NCI-H69 (cell line): Measurements from ENCODE around the gene MORN5.

Experiments used
- DNase-seq: peaks from one replicate; lab custom pipeline; 2025; lab: John Stamatoyannopoulos, UW

MORN5 gene

GRCh38 chr9:122143296-122143695 lies 16.4 kb upstream of the MORN5 start:
- no peak for DNase-seq

GRCh38 chr9:122143876-122144405 lies 15.8 kb upstream of the MORN5 start:
- DNase-seq, result no peak

- DNase-seq, result peak; percentile 10
Measured at GRCh38 chr9:122144836-122145591, 14.7 kb upstream of the MORN5 start.

- no peak for DNase-seq
Measured at GRCh38 chr9:122145592-122145863, 14.2 kb upstream of the MORN5 start.

GRCh38 chr9:122151267-122151828 lies 8.4 kb upstream of the MORN5 start:
- no peak for DNase-seq

GRCh38 chr9:122155796-122156195 lies 3.9 kb upstream of the MORN5 start:
- no peak for DNase-seq

- peak; percentile 51 for DNase-seq
Measured at GRCh38 chr9:122158202-122158601, 1.5 kb upstream of the MORN5 start.

- no peak for DNase-seq
Measured at GRCh38 chr9:122159925-122160246, 178 bp downstream of the MORN5 start.

- no peak for DNase-seq
Measured at GRCh38 chr9:122162415-122162814, 2.7 kb downstream of the MORN5 start.

GRCh38 chr9:122164286-122164685 lies 4.6 kb downstream of the MORN5 start:
- no peak for DNase-seq

- DNase-seq, result no peak
Measured at GRCh38 chr9:122168356-122168755, 8.6 kb downstream of the MORN5 start.

- DNase-seq, result no peak
Measured at GRCh38 chr9:122172131-122172530, 12.4 kb downstream of the MORN5 start.

GRCh38 chr9:122173670-122174069 lies 14.0 kb downstream of the MORN5 start:
- no peak for DNase-seq

GRCh38 chr9:122176916-122177315 lies 17.2 kb downstream of the MORN5 start:
- no peak for DNase-seq

GRCh38 chr9:122179054-122179689 lies 19.5 kb downstream of the MORN5 start:
- DNase-seq, result no peak

- DNase-seq, result peak; percentile 6
Measured at GRCh38 chr9:122179690-122180074, 20.0 kb downstream of the MORN5 start.

GRCh38 chr9:122180633-122181032 lies 20.9 kb downstream of the MORN5 start:
- DNase-seq, result peak; percentile 64

GRCh38 chr9:122183501-122183900 lies 23.8 kb downstream of the MORN5 start:
- no peak for DNase-seq

- DNase-seq, result no peak
Measured at GRCh38 chr9:122184551-122184950, 24.8 kb downstream of the MORN5 start.

- DNase-seq, result no peak
Measured at GRCh38 chr9:122186301-122186700, 26.6 kb downstream of the MORN5 start.

GRCh38 chr9:122186777-122187470 lies 27.2 kb downstream of the MORN5 start:
- no peak for DNase-seq

- no peak for DNase-seq
Measured at GRCh38 chr9:122188369-122188768, 28.7 kb downstream of the MORN5 start.
